Activated CD4-positive, alpha-beta T cell treated with anti-CD3 and anti-CD28 coated beads, Interleukin-2, amount 50 U/mL, for 48 hours (primary cell): ENCODE results near the gene RIOK1.
"Not testable (repeated sequence)": the region's sequence is repeated elsewhere in the genome, so short reads cannot be mapped to it uniquely, and the experiment has no call there.

ENCODE experiments used
- DNase-seq, 2 experiments: peaks; one replicate each; pipeline ENCODE4 v3.0.0-alpha.2; 2020

The RIOK1 gene

DNA sequence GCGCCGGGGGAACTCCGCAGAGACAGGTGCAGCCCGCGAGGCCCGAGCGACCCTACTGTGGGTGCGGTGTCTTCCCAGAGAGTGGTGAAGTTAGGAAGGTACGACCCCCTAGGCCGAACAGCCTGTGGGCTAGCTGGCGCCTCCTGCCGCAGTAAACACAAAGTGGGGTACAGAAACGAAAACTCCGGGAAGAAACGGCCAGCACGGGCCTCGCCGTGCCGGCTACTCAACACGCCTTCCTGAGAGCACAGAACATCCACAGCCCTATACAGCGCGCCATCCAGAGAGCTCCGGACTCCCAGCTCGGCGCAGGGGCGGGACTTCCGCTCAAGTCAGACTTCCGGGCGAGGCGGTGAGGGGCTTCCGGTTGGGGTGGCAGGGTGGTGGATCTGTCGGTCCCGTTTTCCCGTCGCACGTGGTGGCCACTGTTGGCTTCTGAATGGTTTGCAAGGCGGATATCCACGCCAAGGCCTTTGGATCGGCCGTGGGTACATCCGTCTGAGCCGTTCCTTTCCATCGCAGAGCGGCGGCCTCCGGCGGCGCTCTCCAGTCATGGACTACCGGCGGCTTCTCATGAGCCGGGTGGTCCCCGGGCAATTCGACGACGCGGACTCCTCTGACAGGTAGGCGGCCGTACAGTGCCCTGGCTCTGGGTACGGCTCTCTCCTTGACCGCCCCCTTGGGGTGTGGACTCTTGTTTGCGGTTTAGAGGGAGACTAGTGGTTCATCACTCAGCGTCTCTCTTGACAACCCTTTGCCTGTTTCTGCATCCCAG lies at the start of gene RIOK1, which contains the start of gene CAGE1:
TSS of gene RIOK1 (plus strand) at position 358 of the 775 bp plus-strand sequence. CDS start at position 553, 195 bp downstream.
TSS of gene CAGE1 (minus strand) at position 292 of the 775 bp plus-strand sequence. CDS start 2,569 bp downstream, outside the sequence.
- DNase-seq: peak; percentile 97

DNA sequence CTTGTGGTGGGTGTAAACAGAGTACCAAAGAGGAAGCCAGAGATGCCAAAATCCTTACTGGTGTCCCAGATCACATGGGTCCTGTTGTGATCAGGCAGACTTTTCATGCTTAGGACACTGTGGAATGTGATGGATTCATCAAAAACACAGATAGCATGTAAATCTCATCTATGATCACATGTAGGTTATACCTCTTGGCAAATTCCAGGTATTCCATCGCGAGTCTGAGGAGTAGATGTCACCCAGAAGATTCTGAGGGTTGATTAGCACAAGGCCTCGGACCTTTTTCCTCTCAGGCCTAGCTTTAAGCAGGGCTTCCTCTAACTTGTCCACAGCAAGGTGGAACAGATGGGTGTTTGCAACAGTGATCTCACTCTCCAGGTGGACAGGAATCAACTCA lies 48.3 kb upstream of the RIOK1 start:
- no peak for DNase-seq

DNA sequence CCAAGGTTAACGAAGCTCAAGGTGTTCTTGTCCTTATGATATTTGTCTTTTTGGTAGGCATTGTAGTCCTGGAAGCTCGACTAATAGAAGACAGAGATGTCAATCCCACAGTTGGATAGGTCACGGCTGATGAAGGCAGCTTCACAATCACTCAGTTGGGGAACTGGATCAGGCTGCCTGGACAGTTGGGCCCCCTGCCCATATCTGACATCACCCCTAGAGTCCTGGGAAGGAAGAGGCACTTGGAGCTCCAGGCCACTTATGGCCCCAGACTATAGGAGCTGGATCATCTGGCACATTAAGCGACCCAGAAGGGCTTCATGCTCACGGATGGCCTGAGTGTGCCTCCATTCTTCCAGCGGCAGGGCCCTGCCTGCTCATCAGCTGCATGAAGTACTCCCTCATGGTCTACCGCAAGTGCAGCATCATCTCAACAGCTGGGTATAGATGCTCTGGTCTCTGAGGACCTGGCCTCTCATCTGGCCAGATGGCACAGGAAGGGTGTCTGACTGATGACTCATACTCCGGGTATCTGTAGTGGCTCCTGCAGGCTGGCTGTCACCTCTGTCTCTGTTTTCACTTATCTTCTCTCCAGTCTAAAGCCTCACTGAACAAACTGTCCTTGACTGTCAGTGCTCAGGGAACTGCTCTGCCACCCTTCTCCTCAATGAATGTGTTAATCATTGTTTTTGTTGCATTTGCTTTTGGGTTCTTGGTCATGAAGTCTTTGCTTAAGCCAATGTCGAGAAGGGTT lies 47.4 kb upstream of the RIOK1 start:
- DNase-seq: no peak

DNA sequence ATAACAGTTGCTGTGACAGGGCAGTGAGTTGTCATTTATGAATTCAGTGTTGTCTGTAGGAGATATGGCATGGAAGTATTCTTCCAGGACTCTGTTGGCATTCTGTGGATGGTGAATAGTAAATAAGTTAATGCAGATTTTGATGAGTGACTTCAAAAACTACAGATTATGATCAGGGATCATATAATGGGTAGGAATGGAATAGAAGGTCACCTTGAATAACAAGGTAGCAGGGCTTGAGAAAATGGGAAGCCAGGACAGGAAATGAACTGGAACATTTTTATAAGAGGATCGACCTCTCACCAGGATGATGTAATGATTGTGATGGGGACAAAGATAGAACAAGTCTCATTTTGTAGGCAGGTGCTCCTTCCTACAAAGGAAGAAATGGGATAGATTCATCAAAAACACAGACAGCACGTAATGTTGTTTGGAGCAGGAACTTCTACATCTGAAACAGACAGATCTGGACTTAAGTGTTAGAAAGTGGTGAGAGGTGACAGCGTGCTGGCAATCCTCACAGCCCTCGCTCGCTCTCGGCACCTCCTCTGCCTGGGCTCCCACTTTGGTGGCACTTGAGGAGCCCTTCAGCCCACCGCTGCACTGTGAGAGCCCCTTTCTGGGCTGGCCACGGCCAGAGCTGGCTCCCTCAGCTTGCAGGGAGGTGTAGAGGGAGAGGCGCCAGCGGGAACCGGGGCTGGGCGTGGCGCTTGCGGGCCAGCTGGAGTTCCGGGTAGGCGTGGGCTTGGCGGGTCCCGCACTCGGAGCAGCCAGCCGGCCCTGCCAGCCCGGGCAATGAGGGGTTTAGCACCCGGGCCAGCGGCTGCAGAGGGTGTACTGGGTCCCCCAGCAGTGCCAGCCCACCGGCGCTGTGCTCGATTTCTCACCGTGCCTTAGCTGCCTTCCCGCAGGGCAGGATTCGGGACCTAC lies 45.8 kb upstream of the RIOK1 start:
- no peak for DNase-seq

DNA sequence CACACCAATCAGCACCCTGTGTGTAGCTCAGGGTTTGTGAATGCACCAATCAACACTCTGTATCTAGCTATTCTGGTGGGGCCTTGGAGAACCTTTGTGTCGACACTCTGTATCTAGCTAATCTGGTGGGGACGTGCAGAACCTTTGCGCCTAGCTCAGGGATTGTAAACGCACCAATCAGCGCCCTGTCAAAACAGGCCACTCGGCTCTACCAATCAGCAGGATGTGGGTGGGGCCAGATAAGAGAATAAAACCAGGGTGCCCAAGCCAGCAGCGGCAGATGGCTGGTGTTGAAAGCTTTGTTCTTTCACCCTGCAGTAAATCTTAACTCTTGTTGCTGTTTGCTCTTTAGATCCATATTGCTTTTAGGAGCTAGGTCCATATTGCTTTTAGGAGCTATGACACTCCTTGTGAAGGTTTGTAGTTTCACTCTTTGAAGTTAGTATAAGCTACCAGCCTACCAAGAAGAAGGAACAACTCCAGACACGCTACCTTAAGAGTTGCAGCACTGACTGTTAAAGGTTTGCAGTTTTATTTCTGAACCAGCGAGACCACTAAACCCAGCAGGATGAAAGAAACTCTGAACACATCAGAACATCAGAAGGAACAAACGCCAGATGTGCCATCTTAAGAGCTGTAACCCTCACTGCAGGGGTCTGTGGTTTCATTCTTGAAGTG lies 44.7 kb upstream of the RIOK1 start:
- not testable (repeated sequence) for DNase-seq

DNA sequence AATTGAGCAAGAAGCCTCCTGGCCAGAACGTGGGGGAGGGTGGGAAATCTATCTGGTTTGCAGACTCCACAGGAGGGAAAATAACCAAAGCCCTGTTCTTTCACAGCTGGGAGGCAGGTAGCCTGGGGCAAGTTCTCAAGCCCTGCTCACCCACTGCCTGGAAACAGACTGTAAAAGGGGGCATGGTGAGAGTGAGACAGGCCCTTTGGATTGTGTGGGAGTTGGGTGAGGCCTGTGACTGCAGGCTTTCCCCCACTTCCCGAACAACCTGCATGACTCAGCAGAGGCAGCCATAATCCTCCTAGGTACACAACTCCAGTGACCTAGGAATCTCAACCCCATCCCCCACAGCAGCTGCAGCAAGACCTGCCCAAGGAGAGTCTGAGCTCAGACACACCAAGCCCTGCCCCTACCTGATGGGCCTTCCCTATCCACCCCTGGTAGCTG lies 42.0 kb upstream of the RIOK1 start:
- DNase-seq: not testable (repeated sequence)

DNA sequence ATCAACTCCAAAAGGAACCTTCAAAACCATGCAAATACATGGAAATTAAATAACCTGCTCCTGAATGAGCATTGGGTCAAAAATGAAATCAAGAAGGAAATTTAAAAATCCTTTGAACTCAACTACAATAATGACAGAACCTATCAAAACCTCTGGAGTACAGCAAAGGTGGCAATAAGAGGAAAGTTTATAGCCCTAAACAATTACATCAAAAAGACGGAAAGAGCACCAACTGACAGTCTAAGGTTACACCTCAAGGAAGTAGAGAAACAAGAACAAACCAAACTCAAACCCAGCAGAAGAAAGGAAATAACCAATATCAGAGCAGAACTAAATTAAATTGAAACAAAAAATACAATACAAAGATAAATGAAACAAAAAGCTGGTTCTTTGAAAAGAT lies 39.0 kb upstream of the RIOK1 start:
- DNase-seq: not testable (repeated sequence)

DNA sequence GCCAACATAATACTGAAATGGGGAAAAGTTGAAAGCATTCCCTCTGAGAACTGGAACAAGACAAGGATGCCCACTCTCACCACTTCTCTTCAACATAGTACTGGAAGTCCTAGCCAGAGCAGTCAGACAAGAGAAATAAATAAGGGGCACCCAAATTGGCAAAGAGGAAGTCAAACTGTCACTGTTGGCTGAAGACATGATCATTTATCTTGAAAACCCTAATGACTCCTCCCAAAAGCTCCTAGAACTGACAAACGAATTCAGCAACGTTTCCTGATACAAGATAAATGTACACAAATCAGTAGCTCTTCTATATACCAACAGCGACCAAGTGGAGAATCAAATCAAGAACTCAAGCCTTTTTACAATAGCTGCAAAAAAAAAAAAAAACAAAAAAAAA lies 37.7 kb upstream of the RIOK1 start:
- DNase-seq: not testable (repeated sequence)

DNA sequence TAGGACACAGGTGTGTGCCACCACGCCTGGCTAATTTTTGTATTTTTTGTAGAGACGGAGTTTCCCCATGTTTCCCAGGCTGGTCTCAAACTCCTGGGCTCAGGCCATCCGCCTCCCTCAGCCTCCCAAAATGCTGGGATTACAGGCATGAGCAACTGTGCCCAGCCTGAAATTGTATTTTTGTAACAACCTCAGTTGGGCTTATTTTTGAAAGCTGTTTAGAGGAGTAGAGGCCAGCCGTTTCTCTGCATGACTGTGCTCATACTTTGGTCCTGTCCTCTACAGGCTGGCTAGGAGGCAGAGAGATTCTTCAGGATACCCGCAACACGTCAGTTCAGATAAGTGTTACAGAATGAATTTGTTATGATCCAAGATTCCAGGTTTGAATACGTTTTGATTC lies 22.2 kb upstream of the RIOK1 start:
- no peak for DNase-seq

DNA sequence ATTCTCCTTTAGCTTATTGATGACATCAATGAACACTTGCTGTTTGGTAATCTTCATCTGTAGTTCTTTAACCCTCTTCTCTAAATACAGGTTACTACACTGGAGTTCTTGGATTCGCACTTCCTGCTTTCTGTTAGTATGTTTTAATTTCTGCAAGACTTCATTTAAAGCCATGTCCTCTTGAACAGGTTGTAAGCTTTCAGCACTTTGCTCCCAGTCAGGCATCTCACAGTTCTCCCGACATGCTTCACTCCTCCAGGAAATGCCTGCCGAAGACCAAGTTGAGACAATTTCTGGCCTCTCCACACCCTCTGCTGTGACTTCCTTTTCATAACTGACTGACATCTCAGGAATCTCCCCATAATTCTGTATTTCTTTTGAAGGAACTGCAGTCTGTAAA lies 15.9 kb upstream of the RIOK1 start:
- no peak for DNase-seq

DNA sequence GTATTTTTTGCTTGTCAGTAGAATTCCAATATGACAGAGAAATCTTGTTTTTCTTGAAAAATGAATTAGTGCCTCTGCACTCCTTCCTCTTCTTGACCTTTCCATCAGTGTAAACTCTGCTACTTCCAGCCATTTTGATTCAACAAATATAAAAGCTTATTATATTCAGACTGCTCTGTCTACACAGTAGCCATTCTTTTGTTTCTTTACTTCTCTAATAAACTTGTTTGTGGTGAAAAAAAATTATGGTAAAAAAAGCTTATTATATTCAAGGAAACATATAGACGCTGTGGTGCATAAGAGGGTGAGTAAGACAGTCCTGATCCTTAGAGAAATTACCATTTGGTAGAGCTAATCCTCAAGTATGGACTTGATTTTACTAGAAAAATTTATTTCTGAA lies 11.6 kb upstream of the RIOK1 start:
- no peak for DNase-seq

DNA sequence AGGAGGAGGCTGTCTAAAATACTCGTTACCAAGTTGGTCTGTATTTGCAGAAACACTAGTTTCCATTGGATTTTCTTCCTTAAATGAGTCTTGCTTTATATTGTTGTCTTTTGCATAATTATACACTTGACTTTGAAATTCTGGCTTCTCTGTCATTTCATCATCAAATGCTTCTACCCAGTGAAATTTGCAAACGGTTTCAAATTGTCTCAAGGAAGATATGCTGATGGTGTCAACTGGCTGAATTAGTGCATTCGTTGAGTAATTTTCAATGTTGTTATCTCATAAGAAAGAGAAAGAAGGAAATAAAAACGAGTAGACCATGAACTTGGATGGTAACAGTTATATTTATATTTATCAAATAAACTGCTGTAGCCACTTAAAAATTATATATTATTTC lies 10.9 kb upstream of the RIOK1 start:
- no peak for DNase-seq

DNA sequence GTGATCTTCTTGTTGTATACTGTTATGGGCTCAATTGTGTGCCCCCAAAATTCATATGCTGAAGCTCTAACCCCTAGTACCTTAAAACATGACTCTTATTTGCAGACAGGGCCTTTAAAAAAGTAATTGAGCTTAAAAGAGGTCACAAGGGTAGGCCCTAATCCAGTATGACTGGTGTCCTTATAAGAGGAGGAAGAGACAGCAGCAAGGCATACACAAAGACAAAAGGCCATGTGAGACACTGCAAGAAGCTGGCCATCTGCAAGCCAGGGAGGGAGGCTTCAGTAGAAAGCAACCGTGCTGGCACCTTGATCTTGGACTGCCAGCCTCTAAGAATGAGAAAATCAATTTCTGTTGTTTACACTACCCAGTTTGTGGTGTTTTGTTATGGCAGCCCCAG lies 8.5 kb upstream of the RIOK1 start:
- DNase-seq: no peak

DNA sequence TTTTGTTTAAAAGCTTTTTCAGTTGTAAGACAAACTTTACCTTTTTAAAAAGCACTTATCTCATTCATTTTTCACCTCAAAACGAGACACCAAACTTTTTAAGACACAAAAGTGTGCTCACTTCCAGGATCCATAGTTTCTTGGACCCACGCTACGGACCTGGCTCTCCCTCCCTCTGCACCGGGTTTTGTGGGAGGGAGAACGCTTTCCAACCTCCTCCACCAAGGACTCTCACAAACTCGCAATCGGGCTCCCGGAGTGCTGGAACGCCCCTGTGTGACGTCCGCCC lies 502 bp upstream of the RIOK1 start:
- DNase-seq: no peak

DNA sequence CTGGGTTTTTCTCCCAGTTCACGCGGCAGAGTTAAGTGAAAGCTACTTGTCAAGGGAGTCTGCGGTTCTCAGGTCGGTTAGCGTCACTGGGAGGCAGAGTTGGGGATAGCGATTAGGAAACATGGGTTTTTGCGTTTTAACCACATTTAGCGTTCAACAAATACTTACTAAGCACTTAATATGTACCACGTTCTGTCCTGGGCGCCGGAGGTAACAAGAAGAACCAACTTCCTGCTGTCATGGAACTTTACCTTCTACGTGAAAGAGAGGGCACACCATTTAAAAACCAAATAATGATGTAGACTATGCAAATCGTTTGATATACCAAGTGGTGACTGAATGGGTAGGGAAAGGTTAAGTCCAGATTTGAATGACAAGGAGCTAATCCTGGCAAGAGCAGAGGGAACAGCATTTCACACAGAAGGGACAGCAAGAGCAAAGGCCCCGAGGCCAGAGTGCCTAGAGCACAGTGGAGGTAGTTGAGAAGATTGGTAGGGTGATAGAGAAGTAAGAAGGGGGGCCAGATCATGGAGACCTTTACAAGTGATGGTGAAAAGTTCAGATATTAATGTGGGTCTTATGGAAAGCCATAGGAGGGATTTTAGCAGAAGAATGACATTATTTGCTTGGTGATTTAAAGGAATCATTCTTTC lies 744 bp downstream of the RIOK1 start:
- DNase-seq: no peak

DNA sequence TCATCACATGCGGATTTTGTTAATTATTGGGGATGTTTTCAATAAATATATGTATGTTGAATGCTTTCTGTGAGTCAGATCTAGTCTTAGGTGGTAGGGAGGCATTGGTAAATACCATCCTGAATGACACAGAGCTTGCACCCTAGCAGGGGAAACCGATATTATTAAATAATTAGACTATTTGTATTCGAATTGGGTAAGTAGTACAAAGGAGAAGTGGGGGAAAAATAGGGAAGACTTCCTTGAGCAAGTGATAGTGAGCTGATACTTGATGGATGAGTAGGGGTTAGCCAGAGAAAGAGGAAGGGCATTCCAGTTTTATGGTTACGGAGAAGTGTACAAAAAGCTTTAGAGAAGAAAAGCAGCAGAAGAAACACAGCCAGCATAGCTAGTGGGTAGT lies 1.5 kb downstream of the RIOK1 start:
- DNase-seq: no peak

DNA sequence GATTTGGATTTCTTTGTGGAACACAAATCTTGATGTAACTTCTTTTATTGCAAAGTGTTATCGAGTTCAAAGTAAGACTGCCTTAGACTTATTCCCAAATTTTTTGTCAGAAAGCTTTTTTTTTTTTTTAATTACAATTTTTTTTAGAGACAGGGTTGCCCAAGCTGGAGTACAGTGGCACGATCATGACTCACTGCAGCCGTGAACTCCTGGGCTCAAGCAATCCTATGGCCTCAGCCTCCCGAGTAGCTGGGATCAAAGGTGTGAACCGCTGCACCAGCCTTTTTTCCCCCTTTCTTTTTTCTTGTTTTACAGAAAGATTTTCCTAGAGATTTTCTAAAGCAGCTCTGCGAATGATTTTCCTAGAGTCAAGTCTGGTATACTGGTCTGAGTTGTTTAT lies 2.8 kb downstream of the RIOK1 start:
- DNase-seq: no peak

DNA sequence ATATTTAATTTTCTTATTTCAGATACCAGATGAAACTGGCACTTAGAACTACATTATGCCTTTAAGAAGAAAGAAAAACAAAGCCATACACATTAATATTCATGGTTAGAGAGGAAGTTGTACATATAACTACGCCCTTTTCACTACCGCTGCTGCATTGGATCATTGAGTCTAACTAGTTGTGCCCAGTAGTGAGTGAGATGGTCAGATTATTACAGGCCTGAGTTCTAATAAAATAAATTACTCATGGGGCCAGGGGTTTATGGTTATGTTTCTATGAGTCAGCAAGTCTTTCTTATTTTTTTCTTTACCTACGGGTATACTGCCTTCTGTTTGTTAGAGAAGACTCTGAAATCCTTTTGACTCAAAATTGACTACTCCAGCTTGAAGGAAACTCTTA lies 11.5 kb downstream of the RIOK1 start:
- no peak for DNase-seq

DNA sequence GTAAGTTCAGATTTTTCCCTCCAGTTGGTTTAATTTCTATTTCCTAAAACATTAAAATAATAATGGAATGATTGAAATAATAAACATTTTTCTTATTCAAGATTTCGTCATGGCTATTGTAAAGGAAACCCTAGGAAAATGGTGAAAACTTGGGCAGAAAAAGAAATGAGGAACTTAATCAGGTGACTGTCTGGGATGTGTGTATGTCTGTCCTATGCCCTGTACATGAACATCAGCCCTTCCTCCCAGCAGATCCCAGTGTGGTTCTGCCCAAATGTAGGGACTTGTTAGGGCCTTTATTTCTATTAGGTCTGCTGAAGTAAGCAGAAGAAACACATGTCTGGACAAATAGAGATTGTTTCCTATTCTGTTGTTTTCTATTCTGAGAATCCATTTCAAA lies 13.1 kb downstream of the RIOK1 start:
- DNase-seq: no peak

DNA sequence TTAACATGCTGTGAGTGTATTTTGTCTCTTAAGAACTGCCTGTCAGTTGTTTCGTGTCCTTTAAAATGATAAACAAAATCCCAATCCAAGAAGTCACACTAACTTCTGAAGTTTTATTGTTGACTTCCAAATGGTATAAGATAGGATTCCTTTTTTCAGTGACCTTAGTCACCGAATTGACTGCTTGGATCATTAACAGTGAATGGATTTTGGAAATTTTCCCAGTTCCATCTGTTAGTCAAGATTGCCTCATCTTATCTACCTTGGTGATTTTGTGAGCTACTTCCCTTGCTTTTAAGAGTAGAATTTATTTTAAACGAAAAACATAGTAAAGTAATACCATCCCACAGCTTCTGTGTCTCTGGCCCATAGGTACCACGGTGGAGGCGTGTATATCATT lies 14.9 kb downstream of the RIOK1 start:
- DNase-seq: no peak

DNA sequence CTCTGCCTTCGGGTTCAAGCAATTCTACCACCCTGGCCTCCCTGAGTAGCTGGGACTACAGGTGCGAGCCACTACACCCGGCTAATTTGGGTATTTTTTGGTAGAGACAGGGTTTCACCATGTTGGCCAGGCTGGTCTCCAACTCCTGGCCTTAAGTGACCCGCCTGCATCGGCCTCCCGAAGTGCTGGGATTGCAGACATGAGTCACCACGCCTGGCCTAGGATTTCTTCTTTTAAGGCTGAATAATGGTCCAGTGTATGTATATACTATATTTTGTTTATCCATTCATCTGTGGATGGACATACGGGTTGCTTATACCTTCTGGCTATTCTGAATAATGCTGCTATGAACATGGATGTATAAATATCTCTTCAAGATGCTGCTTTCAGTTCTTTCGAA lies 17.1 kb downstream of the RIOK1 start:
- no peak for DNase-seq

DNA sequence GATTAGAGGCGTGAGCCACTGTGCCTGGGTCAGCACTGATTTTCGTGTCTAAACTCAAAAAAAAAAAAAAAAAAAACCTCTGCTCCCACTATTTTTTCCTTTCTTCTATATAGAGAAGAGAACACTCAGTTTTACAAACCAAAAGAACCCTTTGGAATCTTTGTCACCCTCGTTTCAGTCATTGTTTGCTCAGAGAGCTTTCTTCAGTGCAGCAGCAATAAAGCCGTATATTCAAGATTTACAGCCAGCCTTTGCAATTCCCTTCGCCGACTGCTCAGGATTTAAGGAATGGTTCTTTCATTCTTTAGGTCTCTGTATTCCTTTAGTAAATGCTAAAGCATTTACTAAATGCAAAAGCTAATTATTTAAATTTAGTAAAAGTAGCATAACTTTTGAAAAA lies 20.1 kb downstream of the RIOK1 start:
- DNase-seq: no peak
